NCI-H774 (cell line): ENCODE measurements around the gene SBF1.
"Not testable (repeated sequence)": the region's sequence is repeated elsewhere in the genome, so short reads cannot be mapped to it uniquely, and the experiment has no call there.

Experiments used
- DNase-seq: peaks from one replicate; lab custom pipeline; 2025; lab: John Stamatoyannopoulos, UW

SBF1 gene

GRCh38 chr22:50398831-50399648 lies 75.8 kb downstream of the SBF1 start:
- DNase-seq, result no peak

GRCh38 chr22:50397371-50398060 lies 77.3 kb downstream of the SBF1 start:
- DNase-seq, result not testable (repeated sequence)

- no peak for DNase-seq
Measured at GRCh38 chr22:50396751-50397370, 78.0 kb downstream of the SBF1 start.
